Loucy (cell line): ENCODE data around the gene ABCF1.

Source experiments
- H2AFZ ChIP-seq: fragments of 200-600 bp; sonication (generic); 2 replicates; pipeline ENCODE4 v1.6.0; 2016; ENCODE audit warnings: antibody characterized with exemption, mild to moderate bottlenecking, low read length, moderate library complexity
- H3F3A ChIP-seq: fragments of 200-600 bp; 2 replicates; pipeline ENCODE4 v1.6.0; 2016; ENCODE audit warnings: antibody characterized with exemption, low read depth, mild to moderate bottlenecking
- H3K27me3 ChIP-seq: fragments of 200-600 bp; sonication (generic); 2 replicates; pipeline ENCODE4 v1.6.1; 2014; ENCODE audit warnings: low read length, mild to moderate bottlenecking; ENCODE audit not compliant: insufficient read depth, poor library complexity, severe bottlenecking
- H3K36me3 ChIP-seq: fragments of 200-600 bp; sonication (generic); 2 replicates; pipeline ENCODE4 v1.6.1; 2016; ENCODE audit warnings: low read length; ENCODE audit not compliant: insufficient read depth
- H3K4me1 ChIP-seq: fragments of 200-600 bp; sonication (generic); 2 replicates; pipeline ENCODE4 v1.5.1; 2014; ENCODE audit warnings: low read length, mild to moderate bottlenecking; ENCODE audit not compliant: insufficient read depth, poor library complexity, severe bottlenecking
- H3K4me2 ChIP-seq: fragments of 200-600 bp; sonication (generic); 2 replicates; pipeline ENCODE4 v1.6.0; 2014; ENCODE audit warnings: antibody characterized with exemption, low read length, low read depth, mild to moderate bottlenecking; ENCODE audit not compliant: poor library complexity, severe bottlenecking
- H3K4me3 ChIP-seq: fragments of 200-600 bp; sonication (generic); 2 replicates; pipeline ENCODE4 v1.5.1; 2014; ENCODE audit warnings: low read length, mild to moderate bottlenecking, mixed read lengths; ENCODE audit not compliant: poor library complexity, severe bottlenecking
- H3K79me2 ChIP-seq: fragments of 200-600 bp; sonication (generic); 2 replicates; pipeline ENCODE4 v1.6.1; 2014; ENCODE audit warnings: low read length; ENCODE audit not compliant: insufficient read depth
- H3K9ac ChIP-seq: fragments of 200-600 bp; sonication (generic); 2 replicates; pipeline ENCODE4 v1.6.0; 2014; ENCODE audit warnings: mild to moderate bottlenecking, low read depth, low read length, moderate library complexity; ENCODE audit not compliant: poor library complexity, severe bottlenecking
- H3K9me2 ChIP-seq: fragments of 200-600 bp; sonication (generic); replicated peaks from 2 replicates; pipeline ENCODE4 v1.6.1; 2016; ENCODE audit warnings: low read depth, low read length, mixed read lengths
- H3K9me3 ChIP-seq: fragments of 200-600 bp; sonication (generic); 2 replicates; pipeline ENCODE4 v1.6.1; 2014; ENCODE audit warnings: mild to moderate bottlenecking, antibody characterized with exemption, low read length, low read depth; ENCODE audit not compliant: insufficient read depth
- H4K20me1 ChIP-seq: fragments of 200-600 bp; sonication (generic); 2 replicates; pipeline ENCODE4 v1.6.0; 2014; ENCODE audit warnings: antibody characterized with exemption, low read length, mild to moderate bottlenecking; ENCODE audit not compliant: insufficient read depth, poor library complexity, severe bottlenecking
- EZH2phosphoT487 ChIP-seq: fragments of 200-600 bp; IDR thresholded peaks from 2 replicates; pipeline ENCODE4 v1.6.1; 2018; ENCODE audit warnings: antibody characterized with exemption, mild to moderate bottlenecking, moderate library complexity, borderline replicate concordance
- TF ChIP-seq, protein P1 (sequence below): fragments of 200-600 bp; sonication (generic); conservative IDR thresholded peaks from 2 replicates; pipeline ENCODE4 v1.5.1; 2014; ENCODE audit warnings: mild to moderate bottlenecking, antibody characterized with exemption, low read length

Gene ABCF1

DNA sequence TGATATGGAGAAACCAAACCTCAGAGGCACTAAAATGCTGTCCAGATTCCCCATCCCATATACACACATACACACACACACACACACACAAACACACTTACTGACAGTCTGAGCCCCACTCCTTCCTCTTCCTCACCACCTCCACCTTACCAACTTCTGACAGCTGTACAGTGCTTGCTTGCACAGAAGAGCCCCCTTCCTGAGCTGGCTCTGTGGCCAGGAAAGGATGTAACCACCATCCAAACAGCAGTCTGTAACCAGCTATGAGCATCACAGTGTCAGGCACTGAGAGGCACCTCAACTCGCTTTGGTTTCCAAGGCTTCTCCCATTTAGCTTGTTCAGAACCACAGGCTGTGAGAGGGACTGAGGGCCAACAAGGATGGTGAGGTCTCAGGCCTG lies 69.8 kb downstream of the ABCF1 start:
- H3K36me3 ChIP-seq: peaks cover 13% of the 10 kb centered on the region; the same call in 1 of the 2 replicates

More for the DNA sequence above, 69.8 kb downstream of the ABCF1 start:
- H3F3A ChIP-seq: peaks cover 4% of the 10 kb centered on the region; the same call in 1 of the 2 replicates
- H3K4me1 ChIP-seq: peaks cover 24% of the 10 kb centered on the region
- H4K20me1 ChIP-seq: peaks cover 1% of the 10 kb centered on the region
- H2AFZ ChIP-seq: no peak overlapping the region
- no peaks in the 10 kb centered on the region for H3K9me3 ChIP-seq
- no peak for TF ChIP-seq EZH2phosphoT487
- TF ChIP-seq, protein P1, sequence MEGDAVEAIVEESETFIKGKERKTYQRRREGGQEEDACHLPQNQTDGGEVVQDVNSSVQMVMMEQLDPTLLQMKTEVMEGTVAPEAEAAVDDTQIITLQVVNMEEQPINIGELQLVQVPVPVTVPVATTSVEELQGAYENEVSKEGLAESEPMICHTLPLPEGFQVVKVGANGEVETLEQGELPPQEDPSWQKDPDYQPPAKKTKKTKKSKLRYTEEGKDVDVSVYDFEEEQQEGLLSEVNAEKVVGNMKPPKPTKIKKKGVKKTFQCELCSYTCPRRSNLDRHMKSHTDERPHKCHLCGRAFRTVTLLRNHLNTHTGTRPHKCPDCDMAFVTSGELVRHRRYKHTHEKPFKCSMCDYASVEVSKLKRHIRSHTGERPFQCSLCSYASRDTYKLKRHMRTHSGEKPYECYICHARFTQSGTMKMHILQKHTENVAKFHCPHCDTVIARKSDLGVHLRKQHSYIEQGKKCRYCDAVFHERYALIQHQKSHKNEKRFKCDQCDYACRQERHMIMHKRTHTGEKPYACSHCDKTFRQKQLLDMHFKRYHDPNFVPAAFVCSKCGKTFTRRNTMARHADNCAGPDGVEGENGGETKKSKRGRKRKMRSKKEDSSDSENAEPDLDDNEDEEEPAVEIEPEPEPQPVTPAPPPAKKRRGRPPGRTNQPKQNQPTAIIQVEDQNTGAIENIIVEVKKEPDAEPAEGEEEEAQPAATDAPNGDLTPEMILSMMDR: no peak
- H3K9ac ChIP-seq: peak overlapping the region; percentile 33
- H3K9me2 ChIP-seq: no peaks in the 10 kb centered on the region
- peak overlapping the region; percentile 49 for H3K4me2 ChIP-seq
- peak overlapping the region; percentile 42 for H3K4me3 ChIP-seq
- no peaks in the 10 kb centered on the region for H3K27me3 ChIP-seq
- peaks cover 8% of the 10 kb centered on the region for H3K79me2 ChIP-seq
